ENCODE measurements around the gene KLKB1. TPM values are rescaled to one million over a fixed set of nuclear protein-coding genes. Genes with fewer than 3 reads are reported as not detected.

KLKB1 gene
- total RNA-seq, 1 experiment from 2014 or later, result 0.10 TPM

GRCh38 chr4:186304216-186304615 is 76.9 kb downstream of the KLKB1 start:
- Histone ChIP-seq H4K20me1 (ENCODE audit: insufficient read depth) (no peaks in the 10 kb centered on the region), H3K9me3 (ENCODE audit: control insufficient read depth in 1 of 2, insufficient read depth in 1 of 2, low read depth in 1 of 2, low read length in 2 of 2) (no peaks in the 10 kb centered on the region), H3K9ac (ENCODE audit: low read length) (no peak overlapping the region), H3K4me2 (ENCODE audit: low read length) (no peak overlapping the region), H3K4me3 (replicated peaks in 1 of 2; ENCODE audit: low read depth in 1 of 2, low read length in 2 of 2) (no peak overlapping the region), H2AFZ (ENCODE audit: low read depth, low read length, poor library complexity, severe bottlenecking) (no peak overlapping the region), H3K4me1 (ENCODE audit: control insufficient read depth in 1 of 2, insufficient read depth in 2 of 2, low read length in 2 of 2) (no peaks in the 10 kb centered on the region), H3K36me3 (ENCODE audit: control insufficient read depth in 1 of 2, insufficient read depth in 2 of 2, low read length in 2 of 2) (no peaks in the 10 kb centered on the region), H3K79me2 (ENCODE audit: insufficient read depth, low read length) (no peaks in the 10 kb centered on the region), H3K9me2 (ENCODE audit: insufficient read depth) (no peaks in the 10 kb centered on the region), H3K27me3 (ENCODE audit: insufficient read depth, low read length) (peaks cover 14% of the 10 kb centered on the region), H3K27ac (ENCODE audit: low read depth, low read length) (no peak overlapping the region)
- intact Hi-C loops (cut with micrococcal nuclease), result no loop called here
- TF ChIP-seq ELF1 (IDR thresholded peaks at IDR 0.05; ENCODE audit: borderline replicate concordance, low read depth) (no peak), ATF3 (IDR thresholded peaks at IDR 0.05) (no peak), POLR2AphosphoS5 (IDR thresholded peaks at IDR 0.05; ENCODE audit: low read depth, low read length) (no peak), RAD21 (IDR thresholded peaks at IDR 0.05; ENCODE audit: low read depth) (no peak), CTCF (IDR thresholded peaks at IDR 0.05 in 2 of 3, conservative IDR thresholded peaks at IDR 0.05 in 1 of 3; ENCODE audit: borderline replicate concordance in 1 of 3, insufficient read depth in 1 of 3, low read depth in 2 of 3, low read length in 2 of 3) (no peak), FOSL1 (IDR thresholded peaks at IDR 0.05; ENCODE audit: low read depth) (no peak), POLR2A (IDR thresholded peaks at IDR 0.05; ENCODE audit: borderline replicate concordance, extremely low read depth, insufficient read depth, insufficient read length) (no peak), SRF (IDR thresholded peaks at IDR 0.05; ENCODE audit: low read depth) (no peak), ZNF274 (IDR thresholded peaks at IDR 0.05; ENCODE audit: low read depth, low read length) (no peak), REST (IDR thresholded peaks at IDR 0.05; ENCODE audit: low read depth) (no peak), ZBTB33 (IDR thresholded peaks at IDR 0.05; ENCODE audit: extremely low read depth, insufficient replicate concordance, low read length) (no peak), SP1 (IDR thresholded peaks at IDR 0.05; ENCODE audit: low read depth) (no peak), CEBPB (IDR thresholded peaks at IDR 0.05; ENCODE audit: low read depth) (no peak), YY1 (IDR thresholded peaks at IDR 0.05; ENCODE audit: extremely low read depth, insufficient replicate concordance, low read depth, low read length) (no peak), MAX (IDR thresholded peaks at IDR 0.05) (no peak), JUND (IDR thresholded peaks at IDR 0.05) (no peak)
- CTCF ChIA-PET, result no interaction called here
- ATAC-seq, result no peak
- no TSS peak for BruUV-seq (replicated peaks)
- DNase-seq (ENCODE audit: low read depth, low spot score), result no peak
- RAD21 ChIA-PET (ENCODE audit: low non-redundant PET in 1 of 2, low total read pairs in 2 of 2, uncharacterized antibody in 2 of 2, unreplicated experiment in 2 of 2), result no interaction called here
- POLR2A ChIA-PET, result no interaction called here

Data from HCT116 (cell line).